HG03571 (cell line): ENCODE measurements around the gene ZNF367.
"Not testable (repeated sequence)": the region's sequence is repeated elsewhere in the genome, so short reads cannot be mapped to it uniquely, and the experiment has no call there.

Experiments
- ATAC-seq: cut with Tn5 transposase; IDR thresholded peaks from one replicate; pipeline ENCODE4 v1.9.1; 2021; ENCODE audit not compliant: unreplicated experiment

The ZNF367 gene

GRCh38 chr9:96375507-96375906, 42.7 kb downstream of the ZNF367 start:
- not testable (repeated sequence) for ATAC-seq

DNA sequence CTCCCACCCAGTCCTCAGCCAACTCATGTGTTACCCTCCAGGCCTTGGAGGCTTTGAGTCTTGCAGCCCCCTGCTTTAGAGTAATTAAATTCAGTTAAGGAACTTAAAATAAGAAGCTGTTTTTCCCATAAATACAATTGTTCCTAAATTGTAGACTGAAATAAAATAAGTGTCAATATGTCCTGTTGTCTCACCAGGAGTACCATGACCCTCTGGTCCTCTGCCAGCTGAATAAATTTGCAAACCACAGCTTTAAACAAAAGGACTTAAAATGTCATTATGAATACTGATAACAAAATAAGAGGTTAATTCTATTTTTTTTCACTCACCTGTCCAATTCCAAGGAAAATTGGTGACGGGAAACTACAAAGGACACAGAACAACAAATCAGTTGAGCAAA, 50.2 kb downstream of the ZNF367 start:
- ATAC-seq = no peak

GRCh38 chr9:96363175-96363967, 54.8 kb downstream of the ZNF367 start:
- ATAC-seq = no peak

DNA sequence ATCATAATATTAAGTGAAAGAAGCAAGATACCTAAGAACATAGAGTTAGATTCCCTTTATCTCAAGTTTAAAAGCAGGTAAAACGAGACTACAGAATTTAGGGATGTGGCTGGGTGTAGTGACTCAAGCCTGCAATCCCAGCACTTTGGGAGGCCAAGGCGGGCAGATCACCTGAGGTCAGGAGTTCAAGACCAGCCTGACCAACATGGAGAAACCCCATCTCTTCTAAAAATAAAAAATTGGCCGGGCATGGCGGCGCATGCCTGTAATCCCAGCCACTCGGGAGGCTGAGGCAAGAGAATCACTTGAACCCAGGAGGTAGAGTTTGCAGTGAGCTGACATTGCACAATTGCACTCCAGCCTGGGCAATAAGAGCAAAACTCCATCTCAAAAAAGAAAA, 56.1 kb downstream of the ZNF367 start:
- ATAC-seq = not testable (repeated sequence)

- no peak for ATAC-seq
Measured at GRCh38 chr9:96361668-96362067, 56.5 kb downstream of the ZNF367 start.

- no peak for ATAC-seq
Measured at GRCh38 chr9:96360976-96361375, 57.2 kb downstream of the ZNF367 start.

- not testable (repeated sequence) for ATAC-seq
Measured at GRCh38 chr9:96360523-96360922, 57.6 kb downstream of the ZNF367 start.

- no peak for ATAC-seq
Measured at GRCh38 chr9:96350866-96351265, 67.3 kb downstream of the ZNF367 start.

DNA sequence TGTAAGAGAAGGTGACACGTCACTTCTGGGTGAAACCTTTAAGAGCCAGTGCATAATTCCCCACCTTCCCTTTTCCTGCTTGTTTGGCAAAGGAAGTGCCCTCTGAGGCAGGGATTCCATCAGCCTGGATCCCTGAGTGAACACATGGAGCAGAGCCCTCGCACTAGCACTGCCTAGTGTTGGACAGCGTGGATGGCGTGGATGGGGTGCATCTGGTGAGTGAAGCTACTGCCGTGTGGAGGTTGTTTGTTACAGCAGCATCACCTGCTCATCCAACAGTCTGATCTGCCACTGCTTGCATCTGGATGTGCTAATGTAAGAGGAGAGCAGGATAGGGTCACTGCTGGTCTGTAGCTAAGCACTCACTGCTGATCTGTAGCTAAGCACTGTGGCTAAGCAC, 69.9 kb downstream of the ZNF367 start:
- ATAC-seq = no peak

GRCh38 chr9:96345551-96345950, 72.6 kb downstream of the ZNF367 start:
- no peak for ATAC-seq

GRCh38 chr9:96344458-96345180, 73.6 kb downstream of the ZNF367 start:
- ATAC-seq = no peak

- ATAC-seq = no peak
Measured at GRCh38 chr9:96343515-96344360, 74.4 kb downstream of the ZNF367 start.

DNA sequence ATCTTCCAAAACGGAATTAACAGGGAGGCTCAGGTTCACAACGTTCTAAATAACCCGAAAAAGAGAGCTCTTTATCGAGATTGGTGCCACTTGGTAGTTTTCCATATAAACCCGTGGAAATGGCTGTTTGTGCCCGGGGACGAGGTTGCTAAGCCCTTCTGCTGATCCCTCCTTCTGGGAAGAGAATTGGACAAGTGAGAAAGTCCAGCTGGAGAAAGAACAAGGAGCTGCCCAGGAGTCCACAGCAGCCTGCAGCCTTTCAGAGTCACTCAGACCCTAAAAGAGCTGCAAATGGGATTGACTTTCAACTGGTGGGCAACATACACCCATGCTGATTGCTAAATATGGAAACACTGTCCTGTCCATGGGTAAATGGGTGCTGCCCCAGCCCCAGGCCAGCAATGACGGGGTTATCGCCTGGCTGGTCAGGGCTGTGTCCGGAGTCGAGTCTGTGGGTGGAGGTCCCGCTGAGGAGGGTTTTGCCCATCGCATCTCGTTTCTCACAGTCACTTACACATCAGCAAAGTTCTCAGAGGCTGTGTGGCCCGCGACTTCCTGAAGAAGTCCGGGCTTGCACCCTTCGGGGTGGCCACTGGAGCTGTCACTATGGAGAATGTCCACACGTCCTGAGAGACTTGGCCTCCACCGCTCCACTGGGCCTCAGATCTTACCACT, 75.5 kb downstream of the ZNF367 start:
- no peak for ATAC-seq

- no peak for ATAC-seq
Measured at GRCh38 chr9:96340707-96341106, 77.5 kb downstream of the ZNF367 start.

- no peak for ATAC-seq
Measured at GRCh38 chr9:96338299-96338698, 79.9 kb downstream of the ZNF367 start.
